GM12878 (cell line): ENCODE measurements around the gene CACNA1G. TPM values are rescaled to one million over a fixed set of nuclear protein-coding genes. Genes with fewer than 3 reads are reported as not detected.

Experiments
- ATAC-seq: fragments of 200-7000 bp; cut with Tn5 transposase; 3 replicates; pipeline ENCODE4 v1.9.1; 2020; ENCODE audit warnings: mild to moderate bottlenecking, moderate library complexity
- BruUV-seq: library from RNA; stranded (reverse); fragments of 400-500 nt; replicated peaks from 2 replicates; lab custom pipeline; 2021; lab: Mats Ljungman, UMichigan
- CTCF ChIA-PET: fragments of 300-600 bp; sonication (Branson Sonifier 250); formaldehyde crosslinking; extraction: SDS; loops from one replicate; lab custom pipeline; 2021; ENCODE audit warnings: inconsistent platforms; lab: Yijun Ruan, JAX
- POLR2A ChIA-PET: fragments of 350-600 bp; formaldehyde crosslinking; extraction: SDS; loops from one replicate; lab custom pipeline; 2021; ENCODE audit warnings: inconsistent platforms; lab: Charles Lee
- RAD21 ChIA-PET: fragments of 300-600 bp; sonication (Branson Sonifier 250); formaldehyde crosslinking; loops from one replicate; lab custom pipeline; 2023; ENCODE audit warnings: antibody characterized with exemption; ENCODE audit not compliant: unreplicated experiment; lab: Charles Lee
- SMC1A ChIA-PET: fragments of 300-600 bp; sonication (Branson Sonifier 250); formaldehyde crosslinking; loops from one replicate; lab custom pipeline; 2023; ENCODE audit not compliant: unreplicated experiment, uncharacterized antibody; lab: Charles Lee
- DNase-seq: peaks from one replicate; pipeline ENCODE4 v3.0.0-alpha.2; 2011; ENCODE audit warnings: low read depth, low spot score
- FAIRE-seq: peaks from 3 replicates; lab custom pipeline; 2011; peaks lifted over from hg19 to GRCh38; lab: Jason Lieb, UNC
- H2AFZ ChIP-seq: 2 replicates; pipeline ENCODE4 v1.6.0; 2011; ENCODE audit warnings: low read depth, low read length, control low read depth; ENCODE audit not compliant: control insufficient read depth
- H3K27ac ChIP-seq: 2 replicates; pipeline ENCODE4 v1.5.1; 2011; ENCODE audit warnings: control low read depth; ENCODE audit not compliant: control insufficient read depth, insufficient read depth
- H3K27me3 ChIP-seq, 2 experiments: replicated peaks in 1 of 2; 2 replicates each; pipeline versions ENCODE4 v1.6.0 to v1.6.1; 2011; ENCODE audit warnings: low read length in 1 of 2; ENCODE audit not compliant: control insufficient read depth in 2 of 2, insufficient read depth in 2 of 2
- H3K36me3 ChIP-seq, 2 experiments: 2 replicates each; pipeline ENCODE4 v1.5.1; 2011; ENCODE audit warnings: low read length in 1 of 2; ENCODE audit not compliant: control insufficient read depth in 2 of 2, insufficient read depth in 2 of 2
- H3K4me1 ChIP-seq: 2 replicates; pipeline ENCODE4 v1.6.1; 2011; ENCODE audit warnings: mild to moderate bottlenecking, low read length, moderate library complexity, mixed read lengths; ENCODE audit not compliant: control insufficient read depth, insufficient read depth
- H3K4me2 ChIP-seq: 2 replicates; pipeline ENCODE4 v1.6.0; 2011; ENCODE audit warnings: control low read depth; ENCODE audit not compliant: control insufficient read depth, insufficient read depth
- H3K4me3 ChIP-seq: fragments of 200-600 bp; sonication (generic); 2 replicates; pipeline ENCODE4 v1.5.1; 2016
- H3K79me2 ChIP-seq: 2 replicates; pipeline ENCODE4 v1.6.0; 2011; ENCODE audit warnings: low read length; ENCODE audit not compliant: control insufficient read depth, insufficient read depth
- H3K9ac ChIP-seq: 2 replicates; pipeline ENCODE4 v1.8.0; 2011; ENCODE audit warnings: low read length, control low read depth, mixed read lengths; ENCODE audit not compliant: control insufficient read depth, insufficient read depth
- H3K9me3 ChIP-seq: replicated peaks from 3 replicates; pipeline ENCODE4 v1.5.1; 2011; ENCODE audit warnings: mild to moderate bottlenecking, low read length; ENCODE audit not compliant: control insufficient read depth, insufficient read depth
- H4K20me1 ChIP-seq: 2 replicates; pipeline ENCODE4 v1.6.0; 2011; ENCODE audit not compliant: control insufficient read depth, insufficient read depth
- ASH2L ChIP-seq: fragments of 300-600, 200-600 bp; sonication (generic); IDR thresholded peaks from 2 replicates; pipeline ENCODE4 v1.6.1; 2017; ENCODE audit warnings: low read depth, mild to moderate bottlenecking, borderline replicate concordance
- CBX5 ChIP-seq: sonication (generic); IDR thresholded peaks from 2 replicates; pipeline ENCODE4 v1.6.1; 2016; ENCODE audit warnings: low read depth, moderate library complexity, mild to moderate bottlenecking, inconsistent platforms
- CHD4 ChIP-seq: fragments of 200-600 bp; sonication (generic); IDR thresholded peaks from 2 replicates; pipeline ENCODE4 v1.6.1; 2016; ENCODE audit warnings: mild to moderate bottlenecking
- ETV6 ChIP-seq, 2 experiments: fragments of 450-650 bp in 1 of 2; IDR thresholded peaks in 1 of 2; conservative IDR thresholded peaks in 1 of 2; 2 replicates each; pipeline ENCODE4 v1.6.1; 2014; ENCODE audit warnings: antibody characterized with exemption in 1 of 2, borderline replicate concordance in 1 of 2, low read depth in 1 of 2, mild to moderate bottlenecking in 1 of 2, moderate library complexity in 1 of 2
- GABPA ChIP-seq: IDR thresholded peaks from 2 replicates; pipeline ENCODE4 v1.6.1; 2014; ENCODE audit warnings: antibody characterized with exemption, low read depth, mild to moderate bottlenecking, inconsistent platforms
- NFXL1 ChIP-seq: fragments of 450-650 bp; IDR thresholded peaks from 2 replicates; pipeline ENCODE4 v1.6.1; 2017; ENCODE audit warnings: antibody characterized with exemption, mild to moderate bottlenecking, borderline replicate concordance
- POLR2AphosphoS5 ChIP-seq: IDR thresholded peaks from 2 replicates; pipeline ENCODE4 v1.6.1; 2011; ENCODE audit warnings: mild to moderate bottlenecking, low read length, inconsistent platforms
- RCOR1 ChIP-seq: conservative IDR thresholded peaks from 2 replicates; pipeline ENCODE4 v1.6.1; 2012; ENCODE audit warnings: low read depth, low read length, improper control_type of control experiment
- SREBF2 ChIP-seq: IDR thresholded peaks from 2 replicates; pipeline ENCODE4 v1.6.1; 2012; ENCODE audit warnings: mild to moderate bottlenecking, low read length
- SRF ChIP-seq, 2 experiments: IDR thresholded peaks; 2 replicates each; pipeline ENCODE4 v1.6.1; 2011; ENCODE audit warnings: low read depth in 2 of 2, low read length in 2 of 2, mild to moderate bottlenecking in 1 of 2, moderate library complexity in 1 of 2
- YY1 ChIP-seq: IDR thresholded peaks from 2 replicates; pipeline ENCODE4 v1.6.1; 2011; ENCODE audit warnings: low read depth, mild to moderate bottlenecking, low read length
- ZNF622 ChIP-seq: fragments of 450-650 bp; IDR thresholded peaks from 2 replicates; pipeline ENCODE4 v1.6.1; 2017; ENCODE audit warnings: mild to moderate bottlenecking, inconsistent platforms
- WGBS: methylation state at CpG from one replicate; pipeline ENCODE4 v1.1.6; 2016; ENCODE audit warnings: low lambda C conversion rate; ENCODE audit not compliant: insufficient replicate concordance, insufficient coverage; ENCODE audit errors: missing lambda C conversion rate; 5-methylcytosine and 5-hydroxymethylcytosine counted together
- in situ Hi-C: fragments of 300-500 bp; cut with MboI; formaldehyde crosslinking; loops from 9 replicates; pipeline ENCODE4 v1.14.3; 2018; ENCODE audit warnings: mixed read lengths
- intact Hi-C: fragments of 100-400 bp; cut with micrococcal nuclease; formaldehyde crosslinking; loops from one replicate; pipeline ENCODE4 v1.14.2; 2022; ENCODE audit not compliant: unreplicated experiment
- polyA plus RNA-seq, 11 experiments: library from polyadenylated mRNA; depleted of rRNA in 4 of 11; unstranded in 6 of 11; stranded (reverse) in 5 of 11; fragments of >200 nt; fragmentation: Nextera tagmentation in 4 of 11; fragmentation: Illumina TruSeq in 1 of 11; extraction: Ambion mirVana in 4 of 11; extraction: Trizol in 1 of 11; gene quantifications; 1 replicate in 1 of 11; 2 replicates in 10 of 11; pipeline versions ENCODE4 v1.2.1 to v1.2.3, GENCODE V29; 2011 to 2016; ENCODE audit warnings: inconsistent platforms in 2 of 11, missing spikeins in 2 of 11, low read depth in 1 of 11
- total RNA-seq, 4 experiments: library from RNA; depleted of rRNA in 3 of 4; stranded (reverse); fragments of >200 nt in 3 of 4; fragmentation: Illumina TruSeq in 1 of 4; extraction: Trizol in 1 of 4; gene quantifications; 2 replicates each; pipeline versions ENCODE4 v1.2.1 to v1.2.3, GENCODE V29; 2013 to 2021
- TF ChIP-seq, protein P1 (sequence below): IDR thresholded peaks from 2 replicates; pipeline ENCODE4 v1.6.1; 2012; ENCODE audit warnings: improper control_type of control experiment, low read depth, low read length; ENCODE audit not compliant: insufficient replicate concordance
- TF ChIP-seq, protein P2 (sequence below): IDR thresholded peaks from 2 replicates; pipeline ENCODE4 v1.6.1; 2011; ENCODE audit warnings: borderline replicate concordance, low read depth, mild to moderate bottlenecking, moderate library complexity, low read length; ENCODE audit not compliant: insufficient read depth, poor library complexity, severe bottlenecking

Gene CACNA1G
- total and polyA plus RNA-seq, 10 of the 15 experiments (the other 5 are each of a cell fraction or from before 2014, with no cell fraction given): 0.03 to 0.15 TPM; not detected in 8

GRCh38 chr17:50588391-50589049 is 28.0 kb downstream of the CACNA1G start:
- no peaks in the 10 kb centered on the region for H3K79me2 ChIP-seq
- ChIA-PET POLR2A (interaction anchor here (0.6 kb wide), 1 partner anchor 186 kb away, joined by 3 read pairs; no protein-coding TSS in a partner anchor), CTCF (interaction anchor here (1.5 kb wide), 1 partner anchor 46 kb away, joined by 3 read pairs; no protein-coding TSS in a partner anchor), SMC1A (interaction anchor here (0.6 kb wide), 1 partner anchor 32 kb away, joined by 3 read pairs; no protein-coding TSS in a partner anchor), RAD21 (no interaction called here)
- H3K4me1 ChIP-seq: no peaks in the 10 kb centered on the region
- H4K20me1 ChIP-seq: no peaks in the 10 kb centered on the region
- no peak for TF ChIP-seq RCOR1
- no peak for TF ChIP-seq SRF (IDR thresholded peaks at IDR 0.05; ENCODE audit: low read depth in 2 of 2, low read length in 2 of 2)
- TF ChIP-seq SREBF2: no peak
- TF ChIP-seq, protein P1, sequence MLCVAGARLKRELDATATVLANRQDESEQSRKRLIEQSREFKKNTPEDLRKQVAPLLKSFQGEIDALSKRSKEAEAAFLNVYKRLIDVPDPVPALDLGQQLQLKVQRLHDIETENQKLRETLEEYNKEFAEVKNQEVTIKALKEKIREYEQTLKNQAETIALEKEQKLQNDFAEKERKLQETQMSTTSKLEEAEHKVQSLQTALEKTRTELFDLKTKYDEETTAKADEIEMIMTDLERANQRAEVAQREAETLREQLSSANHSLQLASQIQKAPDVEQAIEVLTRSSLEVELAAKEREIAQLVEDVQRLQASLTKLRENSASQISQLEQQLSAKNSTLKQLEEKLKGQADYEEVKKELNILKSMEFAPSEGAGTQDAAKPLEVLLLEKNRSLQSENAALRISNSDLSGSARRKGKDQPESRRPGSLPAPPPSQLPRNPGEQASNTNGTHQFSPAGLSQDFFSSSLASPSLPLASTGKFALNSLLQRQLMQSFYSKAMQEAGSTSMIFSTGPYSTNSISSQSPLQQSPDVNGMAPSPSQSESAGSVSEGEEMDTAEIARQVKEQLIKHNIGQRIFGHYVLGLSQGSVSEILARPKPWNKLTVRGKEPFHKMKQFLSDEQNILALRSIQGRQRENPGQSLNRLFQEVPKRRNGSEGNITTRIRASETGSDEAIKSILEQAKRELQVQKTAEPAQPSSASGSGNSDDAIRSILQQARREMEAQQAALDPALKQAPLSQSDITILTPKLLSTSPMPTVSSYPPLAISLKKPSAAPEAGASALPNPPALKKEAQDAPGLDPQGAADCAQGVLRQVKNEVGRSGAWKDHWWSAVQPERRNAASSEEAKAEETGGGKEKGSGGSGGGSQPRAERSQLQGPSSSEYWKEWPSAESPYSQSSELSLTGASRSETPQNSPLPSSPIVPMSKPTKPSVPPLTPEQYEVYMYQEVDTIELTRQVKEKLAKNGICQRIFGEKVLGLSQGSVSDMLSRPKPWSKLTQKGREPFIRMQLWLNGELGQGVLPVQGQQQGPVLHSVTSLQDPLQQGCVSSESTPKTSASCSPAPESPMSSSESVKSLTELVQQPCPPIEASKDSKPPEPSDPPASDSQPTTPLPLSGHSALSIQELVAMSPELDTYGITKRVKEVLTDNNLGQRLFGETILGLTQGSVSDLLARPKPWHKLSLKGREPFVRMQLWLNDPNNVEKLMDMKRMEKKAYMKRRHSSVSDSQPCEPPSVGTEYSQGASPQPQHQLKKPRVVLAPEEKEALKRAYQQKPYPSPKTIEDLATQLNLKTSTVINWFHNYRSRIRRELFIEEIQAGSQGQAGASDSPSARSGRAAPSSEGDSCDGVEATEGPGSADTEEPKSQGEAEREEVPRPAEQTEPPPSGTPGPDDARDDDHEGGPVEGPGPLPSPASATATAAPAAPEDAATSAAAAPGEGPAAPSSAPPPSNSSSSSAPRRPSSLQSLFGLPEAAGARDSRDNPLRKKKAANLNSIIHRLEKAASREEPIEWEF: no peak
- TF ChIP-seq CBX5: no peak
- no peak for TF ChIP-seq NFXL1
- TF ChIP-seq GABPA: no peak
- TF ChIP-seq, protein P2, sequence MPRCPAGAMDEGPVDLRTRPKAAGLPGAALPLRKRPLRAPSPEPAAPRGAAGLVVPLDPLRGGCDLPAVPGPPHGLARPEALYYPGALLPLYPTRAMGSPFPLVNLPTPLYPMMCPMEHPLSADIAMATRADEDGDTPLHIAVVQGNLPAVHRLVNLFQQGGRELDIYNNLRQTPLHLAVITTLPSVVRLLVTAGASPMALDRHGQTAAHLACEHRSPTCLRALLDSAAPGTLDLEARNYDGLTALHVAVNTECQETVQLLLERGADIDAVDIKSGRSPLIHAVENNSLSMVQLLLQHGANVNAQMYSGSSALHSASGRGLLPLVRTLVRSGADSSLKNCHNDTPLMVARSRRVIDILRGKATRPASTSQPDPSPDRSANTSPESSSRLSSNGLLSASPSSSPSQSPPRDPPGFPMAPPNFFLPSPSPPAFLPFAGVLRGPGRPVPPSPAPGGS: no peak
- no peak for TF ChIP-seq POLR2AphosphoS5
- no peak for TF ChIP-seq ZNF622
- no peak for TF ChIP-seq CHD4
- TF ChIP-seq ASH2L: no peak
- TF ChIP-seq YY1: no peak
- no peak for TF ChIP-seq ETV6 (conservative IDR thresholded peaks at IDR 0.05 in 1 of 2, IDR thresholded peaks at IDR 0.05 in 1 of 2; ENCODE audit: borderline replicate concordance in 1 of 2, low read depth in 1 of 2)
- intact Hi-C loops (no loop called here), in situ Hi-C loops (no loop called here)
- 43% methylated on average over 15 of the region's 18 CpGs for WGBS
- peaks cover 2 to 4% of the 10 kb centered on the region in 2 experiments; a peak in 2 of 4 replicates for H3K27me3 ChIP-seq
- no peaks in the 10 kb centered on the region for H3K36me3 ChIP-seq
- FAIRE-seq (no peak), DNase-seq (no peak), ATAC-seq (no peak)
- H3K4me3 ChIP-seq: no peak overlapping the region
- no peak overlapping the region for H3K4me2 ChIP-seq
- no peak overlapping the region for H3K9ac ChIP-seq
- H3K9me3 ChIP-seq: no peaks in the 10 kb centered on the region
- H2AFZ ChIP-seq: no peak overlapping the region
- no TSS peak for BruUV-seq
- H3K27ac ChIP-seq: no peak overlapping the region
